Measurements from ENCODE around the gene NOTCH3.

DNA sequence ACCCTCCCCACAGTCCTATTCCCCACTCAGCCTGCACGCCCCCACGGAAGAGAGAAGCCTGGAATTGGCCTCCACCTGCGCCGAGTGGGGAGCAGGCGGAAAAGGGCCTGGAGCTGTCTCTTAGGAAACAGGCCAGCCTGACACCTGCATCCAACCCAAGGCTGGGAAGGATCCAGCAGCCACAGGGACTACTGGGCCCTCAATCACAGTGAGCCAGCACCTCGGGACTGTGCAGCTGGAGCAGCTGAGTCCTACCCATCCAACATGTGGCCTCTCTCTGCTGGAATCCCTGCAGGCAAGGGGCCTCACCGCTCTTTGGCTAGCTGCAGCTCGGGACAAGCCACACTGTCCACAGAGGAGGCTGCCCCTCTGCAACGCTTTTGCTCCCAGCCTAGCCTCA lies 39.7 kb upstream of the NOTCH3 start:
- TF ChIP-seq POLR2AphosphoS5 (IDR thresholded peaks at IDR 0.05; ENCODE audit: borderline replicate concordance, low read depth, low read length) (no peak), EZH2 (IDR thresholded peaks at IDR 0.05) (no peak)

Measured in SK-N-MC (cell line).